SW 1271 (cell line): ENCODE data around the gene ADARB2.

ENCODE experiments used
- DNase-seq, 2 experiments: peaks; one replicate each; lab custom pipeline; 2025; lab: John Stamatoyannopoulos, UW

ADARB2 gene

GRCh38 chr10:1663226-1663625 lies 74.1 kb downstream of the ADARB2 start:
- no peak for DNase-seq

GRCh38 chr10:1662438-1663025 lies 74.8 kb downstream of the ADARB2 start:
- no peak for DNase-seq

- no peak for DNase-seq
Observed at GRCh38 chr10:1661859-1662437, 75.4 kb downstream of the ADARB2 start.

- DNase-seq, result no peak
Observed at GRCh38 chr10:1661416-1661815, 75.9 kb downstream of the ADARB2 start.

GRCh38 chr10:1660815-1661214 lies 76.5 kb downstream of the ADARB2 start:
- DNase-seq, result no peak

DNA sequence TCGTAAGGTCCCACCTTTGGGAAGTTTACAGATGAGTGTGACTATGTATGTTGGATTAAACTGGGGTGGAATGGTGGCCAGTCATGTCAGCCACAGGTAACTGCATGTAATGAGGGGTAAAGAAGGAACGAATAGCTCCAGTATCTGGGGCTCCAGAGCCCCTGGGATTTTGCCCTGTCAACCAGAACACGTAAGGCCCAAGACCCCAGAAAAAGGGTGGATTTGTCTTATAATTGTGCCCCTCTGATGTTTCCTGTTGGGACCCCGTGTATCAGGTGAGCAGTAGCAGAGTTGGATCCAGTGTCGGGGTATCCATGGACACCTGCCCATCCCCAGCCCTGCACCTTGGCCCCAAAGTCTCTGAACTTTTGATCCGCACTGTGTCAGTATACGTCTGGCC lies 76.9 kb downstream of the ADARB2 start:
- DNase-seq, result no peak

DNA sequence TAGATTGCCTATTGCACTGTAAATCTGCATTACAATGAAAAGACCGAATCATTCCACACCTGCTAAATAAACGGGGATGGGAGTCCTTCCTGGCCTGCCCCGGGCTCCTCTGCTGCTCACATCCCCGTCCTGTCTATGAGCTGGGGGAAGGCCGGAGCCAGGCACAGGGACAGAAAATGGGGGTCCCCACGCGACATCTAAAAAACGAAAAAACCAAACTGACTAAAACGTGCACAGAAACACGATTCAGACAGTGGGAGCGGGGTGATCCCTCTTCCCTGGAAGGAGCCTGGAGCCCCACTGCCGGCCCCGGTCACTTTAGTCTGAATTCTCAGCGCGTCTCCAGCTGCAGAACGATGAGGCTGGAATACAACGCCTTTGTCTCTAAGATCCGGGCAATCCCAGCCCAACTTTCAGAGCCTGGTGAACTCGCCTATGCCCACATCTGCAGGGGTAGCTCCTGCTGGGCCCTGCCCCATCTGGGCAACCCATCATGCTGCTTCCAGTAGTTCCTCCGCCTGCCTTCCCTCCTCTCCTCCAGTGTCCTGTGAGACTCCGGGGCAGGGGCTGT lies 78.0 kb downstream of the ADARB2 start:
- DNase-seq, result no peak

GRCh38 chr10:1658658-1659057 lies 78.7 kb downstream of the ADARB2 start:
- no peak for DNase-seq

GRCh38 chr10:1657479-1657878 lies 79.8 kb downstream of the ADARB2 start:
- DNase-seq, result no peak

DNA sequence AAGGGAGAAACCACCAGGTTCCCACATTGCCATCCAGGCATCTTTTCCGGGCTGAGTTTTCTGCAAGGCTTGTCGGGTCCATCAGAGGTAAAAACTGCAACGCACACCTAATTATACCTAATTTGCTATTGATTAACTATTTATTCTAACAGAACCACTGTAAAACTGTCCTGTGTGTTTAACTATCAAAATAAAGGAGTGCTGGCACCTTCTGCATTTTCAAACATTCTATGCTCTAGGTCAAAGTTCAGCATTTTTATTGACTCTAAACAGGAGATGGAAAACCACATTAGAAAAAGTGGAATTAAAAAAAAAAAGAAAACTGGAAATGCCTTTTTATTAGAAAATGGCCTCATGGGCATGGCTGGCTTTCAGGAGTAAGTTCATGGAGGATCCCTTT lies 82.0 kb downstream of the ADARB2 start:
- DNase-seq, result no peak

DNA sequence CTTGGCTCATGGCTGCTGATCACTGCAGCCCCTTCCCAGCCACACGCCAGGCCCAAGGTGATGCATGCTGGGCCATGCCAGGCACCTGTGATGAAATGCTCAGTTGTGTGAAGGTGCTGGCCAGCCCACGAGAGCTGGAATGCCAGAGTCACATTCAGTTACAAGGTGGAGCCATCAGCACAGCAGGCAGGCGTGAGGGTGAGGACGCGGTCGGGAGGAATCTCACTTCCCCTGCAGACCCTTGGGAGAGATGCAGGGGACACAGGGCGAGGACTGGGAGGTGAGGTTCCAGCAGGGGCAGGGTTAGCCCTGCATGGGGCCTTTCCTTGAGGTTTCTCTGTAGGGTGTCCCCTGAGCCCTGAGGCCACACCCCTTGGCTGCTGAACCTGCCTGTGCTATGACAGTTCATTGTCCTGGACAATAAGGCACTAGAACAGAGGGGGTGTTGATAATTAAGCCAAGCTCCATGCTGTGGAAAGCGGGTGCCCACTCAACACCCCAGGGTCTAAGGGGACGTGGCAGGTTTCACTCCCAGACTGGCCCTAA lies 82.4 kb downstream of the ADARB2 start:
- no peak for DNase-seq

DNA sequence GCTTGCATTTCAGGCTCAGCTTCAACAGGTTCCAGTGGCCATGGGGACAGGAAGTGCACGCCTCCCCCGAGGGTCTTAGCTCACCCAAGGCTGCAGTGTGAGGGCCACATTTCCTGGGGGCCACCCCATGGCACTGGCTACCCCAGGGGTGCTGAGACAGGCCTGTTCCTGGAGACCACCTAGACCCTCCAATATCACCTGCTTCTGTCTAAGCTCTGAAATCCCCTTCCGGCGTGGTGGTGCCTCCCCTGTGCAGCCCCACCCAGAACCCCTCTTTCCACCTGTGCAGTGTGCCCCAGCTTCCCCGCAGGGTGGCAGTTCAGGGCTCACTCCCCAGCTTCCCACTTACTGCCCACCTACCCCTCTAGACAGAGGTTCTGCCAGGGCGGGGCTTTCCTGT lies 83.1 kb downstream of the ADARB2 start:
- DNase-seq, result no peak

DNA sequence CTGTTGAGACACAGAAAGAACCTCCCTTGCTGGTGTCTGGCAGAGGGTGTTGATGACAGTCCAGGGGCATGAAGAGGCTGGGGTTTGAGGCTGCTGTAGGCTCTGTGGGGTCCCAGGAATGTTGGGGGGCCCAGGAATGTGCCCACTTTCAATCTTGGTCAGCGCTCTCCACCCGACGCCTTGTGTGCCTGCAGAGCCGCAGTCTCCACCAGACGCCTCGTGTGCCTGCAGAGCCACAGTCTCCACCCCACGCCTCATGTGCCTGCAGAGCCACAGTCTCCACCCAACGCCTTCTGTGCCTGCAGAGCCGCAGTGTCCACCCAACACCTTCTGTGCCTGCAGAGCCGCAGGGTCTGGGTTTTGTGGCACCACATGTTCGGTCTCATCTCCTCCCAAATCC lies 84.0 kb downstream of the ADARB2 start:
- DNase-seq, result no peak

DNA sequence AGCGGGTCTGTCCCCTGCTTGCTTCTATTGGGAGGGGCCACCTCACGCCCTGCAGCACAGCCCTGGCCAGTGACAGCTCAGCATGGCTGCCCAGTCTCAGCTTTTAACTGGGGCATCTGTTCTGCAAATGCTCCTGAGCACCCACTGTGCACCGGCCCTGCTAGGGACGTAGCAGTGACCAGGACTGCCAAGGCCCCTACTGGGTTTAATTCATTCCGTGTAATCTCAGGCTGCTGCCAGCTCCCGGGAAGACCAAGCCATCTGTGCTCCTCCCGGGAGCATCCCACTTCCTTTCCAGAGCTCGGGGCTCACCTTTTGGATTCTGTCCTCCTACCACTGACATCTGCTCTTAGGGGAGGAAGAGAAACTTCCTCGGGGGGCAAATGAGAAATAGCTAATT lies 85.2 kb downstream of the ADARB2 start:
- DNase-seq, result no peak

DNA sequence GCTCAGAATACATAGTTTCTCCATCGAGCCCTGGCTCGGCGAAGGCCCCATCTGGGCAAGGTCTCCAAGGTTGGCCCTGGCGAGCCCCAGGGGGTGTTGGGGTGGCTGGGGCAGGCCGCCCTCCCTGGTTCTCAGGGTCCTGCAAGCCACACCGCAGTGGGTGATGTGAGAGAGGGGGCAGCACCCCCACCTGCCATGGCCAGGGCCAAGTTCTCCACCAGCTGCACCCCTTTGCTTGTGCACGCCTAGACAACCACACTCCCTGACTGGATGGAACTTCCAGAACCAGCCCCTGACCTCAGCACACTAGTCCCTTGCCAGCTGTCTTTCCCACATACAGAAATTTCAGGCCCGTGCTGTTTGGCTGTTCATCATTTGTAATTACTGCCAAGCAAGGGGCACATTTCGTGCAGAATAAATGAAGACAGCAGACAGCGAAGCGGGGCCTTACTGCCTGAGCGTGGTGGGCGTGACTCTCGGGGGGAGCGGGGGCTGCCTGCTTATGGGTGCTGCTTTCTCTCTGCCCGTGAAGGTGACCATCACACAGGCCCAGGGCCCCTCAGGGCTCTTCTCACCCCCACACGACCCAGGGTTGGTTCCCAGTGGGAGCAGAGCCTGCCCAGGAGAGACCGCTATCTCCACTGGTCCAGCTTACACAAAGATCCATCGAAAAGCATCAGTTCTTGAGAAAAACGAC lies 85.9 kb downstream of the ADARB2 start:
- DNase-seq, result no peak

GRCh38 chr10:1650542-1651269 lies 86.6 kb downstream of the ADARB2 start:
- no peak for DNase-seq

DNA sequence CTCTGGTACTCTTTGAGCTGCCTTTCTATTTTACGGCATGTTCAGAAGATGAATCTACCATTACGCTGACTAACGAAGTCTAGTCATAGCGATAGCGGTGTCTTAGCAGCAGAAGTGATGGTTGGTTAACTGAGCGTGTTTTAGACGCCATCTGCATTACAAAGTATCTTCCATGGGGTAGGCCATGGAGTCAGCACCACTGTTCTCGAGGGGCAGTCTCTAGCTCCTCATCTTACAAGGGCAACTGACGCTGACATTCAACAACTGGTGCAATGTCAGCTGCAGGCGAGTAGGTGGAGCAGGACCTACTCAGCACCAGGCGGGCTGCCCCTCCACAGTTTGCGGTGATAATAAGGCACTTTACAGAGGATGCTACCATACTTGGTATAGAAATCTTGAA lies 88.7 kb downstream of the ADARB2 start:
- no peak for DNase-seq

DNA sequence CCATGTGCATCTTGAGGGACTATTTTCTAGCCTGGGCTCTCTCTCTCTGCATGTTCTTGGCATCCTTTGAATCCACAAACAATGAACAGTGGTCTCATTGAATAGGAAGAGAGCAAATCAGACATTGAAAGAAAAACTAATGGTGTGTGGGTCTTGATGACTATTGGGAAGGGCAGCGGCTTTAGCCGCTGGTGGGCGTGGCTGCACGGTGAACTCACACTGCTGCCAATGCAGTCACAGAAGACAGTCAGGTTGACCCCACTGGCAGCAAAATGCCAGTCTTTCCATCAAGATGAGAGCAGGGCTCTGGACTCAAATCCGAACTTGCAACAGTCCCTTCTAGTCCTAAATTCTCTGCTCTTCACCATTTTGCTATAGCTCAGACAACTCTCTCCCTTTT lies 91.0 kb downstream of the ADARB2 start:
- DNase-seq, result no peak

- no peak for DNase-seq
Observed at GRCh38 chr10:1645896-1646295, 91.4 kb downstream of the ADARB2 start.

DNA sequence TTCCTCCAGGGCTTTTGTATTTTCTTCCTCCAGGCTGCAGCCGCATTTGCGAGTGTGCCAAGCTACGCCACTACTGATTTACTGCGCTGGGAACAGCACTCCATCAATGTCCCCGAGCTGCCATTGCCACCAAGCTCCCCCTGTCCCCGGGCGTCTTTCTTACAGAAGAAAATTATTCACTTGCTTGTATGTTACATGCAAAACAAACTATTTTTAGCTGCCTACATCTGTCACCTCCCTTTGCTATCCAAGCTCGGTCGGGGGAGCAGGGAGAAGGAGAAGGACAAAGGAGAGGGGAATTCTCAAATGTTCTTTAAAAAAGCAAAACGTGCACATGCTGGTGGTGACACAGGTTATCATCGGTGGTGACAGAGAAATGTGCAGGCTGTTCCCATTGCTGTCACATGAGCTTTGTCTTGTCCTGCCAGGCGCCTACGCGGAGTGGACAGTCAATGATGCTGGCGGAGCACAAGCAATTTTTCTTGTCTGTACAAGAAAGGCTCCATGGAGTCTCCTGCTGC lies 93.1 kb downstream of the ADARB2 start:
- no peak for DNase-seq

- no peak for DNase-seq
Observed at GRCh38 chr10:1643908-1644179, 93.5 kb downstream of the ADARB2 start.

GRCh38 chr10:1643161-1643907 lies 94.0 kb downstream of the ADARB2 start:
- no peak for DNase-seq
